Tibial nerve (tissue), 3 donors: ENCODE results near the gene AEN.

Source experiments
- POLR2A ChIP-seq, 2 donors: fragments of 450-650 bp; IDR thresholded peaks; one replicate each; pipeline ENCODE4 v1.6.1; 2017; ENCODE audit warnings: antibody characterized with exemption in 2 of 2, mild to moderate bottlenecking in 2 of 2, moderate library complexity in 2 of 2
- TF ChIP-seq, protein P1 (sequence below), 5 experiments: fragments of 200-600 bp in 3 of 5; fragments of 450-650 bp in 2 of 5; sonication (generic) in 3 of 5; IDR thresholded peaks; one replicate each; pipeline ENCODE4 v1.5.1; 2016 to 2019; ENCODE audit warnings: antibody characterized with exemption in 5 of 5, mild to moderate bottlenecking in 3 of 5, moderate library complexity in 2 of 5

DNA sequence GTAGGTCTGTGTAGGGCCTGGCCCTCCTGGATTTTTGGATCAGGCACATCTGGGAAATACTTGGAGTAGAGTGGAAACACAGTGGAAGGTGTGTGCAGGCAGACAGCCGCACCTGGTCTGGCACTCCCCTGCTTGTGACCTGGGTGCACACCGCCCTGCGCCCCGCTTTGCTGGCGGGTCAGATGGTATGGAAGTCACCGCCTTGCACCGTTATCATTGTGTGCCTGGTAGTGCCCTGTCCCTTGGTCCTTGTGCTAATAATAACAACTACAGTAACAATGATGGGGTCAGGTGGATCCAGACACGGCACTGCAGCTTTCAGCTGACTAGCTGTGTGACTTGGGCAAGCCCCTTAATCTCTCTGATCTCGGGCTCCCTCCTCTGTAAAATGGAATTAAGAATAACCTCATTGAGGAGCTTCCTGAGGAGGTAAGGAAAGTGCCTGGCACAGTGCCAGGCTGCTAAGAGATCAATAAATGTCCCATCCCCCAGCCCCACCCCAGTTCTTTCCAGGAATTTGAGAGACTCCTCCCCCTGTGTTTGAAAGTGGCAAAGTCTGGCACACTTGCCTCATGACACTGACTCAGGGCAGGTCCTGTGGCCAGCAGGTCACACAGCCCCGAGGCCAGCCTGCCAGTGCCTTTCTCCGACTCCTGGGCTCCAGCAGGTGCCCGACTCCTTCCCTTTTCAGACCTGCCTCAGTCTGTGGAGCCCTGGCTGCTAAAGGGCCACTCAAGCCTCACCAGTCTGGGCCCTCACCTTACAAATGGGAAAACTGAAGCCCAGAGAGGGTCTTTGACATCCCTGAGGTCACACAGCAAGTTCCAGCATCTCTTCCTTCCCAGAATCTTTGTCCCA is 27.4 kb downstream of the AEN start:
- TF ChIP-seq POLR2A (IDR thresholded peaks at IDR 0.05): no peak
- TF ChIP-seq, protein P1, sequence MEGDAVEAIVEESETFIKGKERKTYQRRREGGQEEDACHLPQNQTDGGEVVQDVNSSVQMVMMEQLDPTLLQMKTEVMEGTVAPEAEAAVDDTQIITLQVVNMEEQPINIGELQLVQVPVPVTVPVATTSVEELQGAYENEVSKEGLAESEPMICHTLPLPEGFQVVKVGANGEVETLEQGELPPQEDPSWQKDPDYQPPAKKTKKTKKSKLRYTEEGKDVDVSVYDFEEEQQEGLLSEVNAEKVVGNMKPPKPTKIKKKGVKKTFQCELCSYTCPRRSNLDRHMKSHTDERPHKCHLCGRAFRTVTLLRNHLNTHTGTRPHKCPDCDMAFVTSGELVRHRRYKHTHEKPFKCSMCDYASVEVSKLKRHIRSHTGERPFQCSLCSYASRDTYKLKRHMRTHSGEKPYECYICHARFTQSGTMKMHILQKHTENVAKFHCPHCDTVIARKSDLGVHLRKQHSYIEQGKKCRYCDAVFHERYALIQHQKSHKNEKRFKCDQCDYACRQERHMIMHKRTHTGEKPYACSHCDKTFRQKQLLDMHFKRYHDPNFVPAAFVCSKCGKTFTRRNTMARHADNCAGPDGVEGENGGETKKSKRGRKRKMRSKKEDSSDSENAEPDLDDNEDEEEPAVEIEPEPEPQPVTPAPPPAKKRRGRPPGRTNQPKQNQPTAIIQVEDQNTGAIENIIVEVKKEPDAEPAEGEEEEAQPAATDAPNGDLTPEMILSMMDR (IDR thresholded peaks at IDR 0.05): no peak
